IMR-90 (cell line): Measurements from ENCODE around the gene SCYL3.

Experiments used
- BHLHE40 ChIP-seq: fragments of 150-350 bp; IDR thresholded peaks from 2 replicates; pipeline ENCODE4 v1.6.1; 2016; ENCODE audit warnings: mild to moderate bottlenecking, low read depth, low read length
- CEBPB ChIP-seq: IDR thresholded peaks from 2 replicates; pipeline ENCODE4 v1.6.1; 2012; ENCODE audit warnings: low read depth, low read length, improper control_type of control experiment
- POLR2A ChIP-seq: IDR thresholded peaks from 2 replicates; pipeline ENCODE4 v1.6.1; 2012; ENCODE audit warnings: mild to moderate bottlenecking, low read depth, low read length
- RAD21 ChIP-seq: IDR thresholded peaks from 2 replicates; pipeline ENCODE4 v1.6.1; 2012; ENCODE audit warnings: low read length, improper control_type of control experiment
- RFX5 ChIP-seq: IDR thresholded peaks from 2 replicates; pipeline ENCODE4 v1.8.0; 2012; ENCODE audit warnings: low read depth, mild to moderate bottlenecking, low read length, moderate library complexity
- SMC3 ChIP-seq: fragments of 150-350 bp; IDR thresholded peaks from 2 replicates; pipeline ENCODE4 v1.6.1; 2016; ENCODE audit warnings: low read depth, mild to moderate bottlenecking, antibody characterized with exemption, low read length, moderate library complexity
- TF ChIP-seq, protein P1 (sequence below): conservative IDR thresholded peaks from 2 replicates; pipeline ENCODE4 v1.5.1; 2012; ENCODE audit warnings: mild to moderate bottlenecking, low read depth, low read length, improper control_type of control experiment
- TF ChIP-seq, protein P2 (sequence below): fragments of 150-350 bp; IDR thresholded peaks from 2 replicates; pipeline ENCODE4 v1.6.1; 2017; ENCODE audit warnings: mild to moderate bottlenecking, antibody characterized with exemption, low read length, low read depth

GRCh38 chr1:169909499-169909898 lies 15.8 kb upstream of the SCYL3 start:
- TF ChIP-seq, protein P1, sequence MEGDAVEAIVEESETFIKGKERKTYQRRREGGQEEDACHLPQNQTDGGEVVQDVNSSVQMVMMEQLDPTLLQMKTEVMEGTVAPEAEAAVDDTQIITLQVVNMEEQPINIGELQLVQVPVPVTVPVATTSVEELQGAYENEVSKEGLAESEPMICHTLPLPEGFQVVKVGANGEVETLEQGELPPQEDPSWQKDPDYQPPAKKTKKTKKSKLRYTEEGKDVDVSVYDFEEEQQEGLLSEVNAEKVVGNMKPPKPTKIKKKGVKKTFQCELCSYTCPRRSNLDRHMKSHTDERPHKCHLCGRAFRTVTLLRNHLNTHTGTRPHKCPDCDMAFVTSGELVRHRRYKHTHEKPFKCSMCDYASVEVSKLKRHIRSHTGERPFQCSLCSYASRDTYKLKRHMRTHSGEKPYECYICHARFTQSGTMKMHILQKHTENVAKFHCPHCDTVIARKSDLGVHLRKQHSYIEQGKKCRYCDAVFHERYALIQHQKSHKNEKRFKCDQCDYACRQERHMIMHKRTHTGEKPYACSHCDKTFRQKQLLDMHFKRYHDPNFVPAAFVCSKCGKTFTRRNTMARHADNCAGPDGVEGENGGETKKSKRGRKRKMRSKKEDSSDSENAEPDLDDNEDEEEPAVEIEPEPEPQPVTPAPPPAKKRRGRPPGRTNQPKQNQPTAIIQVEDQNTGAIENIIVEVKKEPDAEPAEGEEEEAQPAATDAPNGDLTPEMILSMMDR, result no peak
- TF ChIP-seq POLR2A (no peak), RFX5 (no peak), CEBPB (no peak), SMC3 (no peak), RAD21 (no peak), BHLHE40 (no peak)
- TF ChIP-seq, protein P2, sequence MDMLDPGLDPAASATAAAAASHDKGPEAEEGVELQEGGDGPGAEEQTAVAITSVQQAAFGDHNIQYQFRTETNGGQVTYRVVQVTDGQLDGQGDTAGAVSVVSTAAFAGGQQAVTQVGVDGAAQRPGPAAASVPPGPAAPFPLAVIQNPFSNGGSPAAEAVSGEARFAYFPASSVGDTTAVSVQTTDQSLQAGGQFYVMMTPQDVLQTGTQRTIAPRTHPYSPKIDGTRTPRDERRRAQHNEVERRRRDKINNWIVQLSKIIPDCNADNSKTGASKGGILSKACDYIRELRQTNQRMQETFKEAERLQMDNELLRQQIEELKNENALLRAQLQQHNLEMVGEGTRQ, result no peak
